CD1c-positive myeloid dendritic cell (primary cell): ENCODE measurements around the gene PIK3R1.
A peak's percentile ranks its signal among the peaks of the same experiment; 100 is the strongest.

Source experiments
- DNase-seq: peaks from one replicate; pipeline ENCODE4 v3.0.0-alpha.2; 2016; ENCODE audit errors: extremely low spot score

PIK3R1 gene

GRCh38 chr5:68271124-68271523 is 55.6 kb downstream of the PIK3R1 start:
- DNase-seq = no peak

DNA sequence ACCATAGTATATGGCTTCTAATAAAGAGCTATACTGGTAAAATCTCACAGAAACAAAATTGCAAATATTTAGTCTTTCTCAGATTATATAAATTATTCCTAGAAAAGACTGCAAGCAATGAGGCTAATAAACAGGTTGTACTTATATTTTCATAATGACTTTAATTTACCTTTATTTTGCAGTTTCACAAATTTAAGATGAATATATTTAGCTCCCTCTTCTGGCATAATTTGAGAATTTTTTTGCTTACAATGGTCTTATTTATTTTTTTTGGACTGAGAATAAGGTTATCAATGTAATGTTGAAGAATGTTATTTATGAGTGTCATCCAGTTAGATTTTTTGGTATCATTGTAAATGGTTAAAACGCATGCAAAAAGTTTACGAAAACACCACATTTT is 56.7 kb downstream of the PIK3R1 start:
- DNase-seq = peak; percentile 40

DNA sequence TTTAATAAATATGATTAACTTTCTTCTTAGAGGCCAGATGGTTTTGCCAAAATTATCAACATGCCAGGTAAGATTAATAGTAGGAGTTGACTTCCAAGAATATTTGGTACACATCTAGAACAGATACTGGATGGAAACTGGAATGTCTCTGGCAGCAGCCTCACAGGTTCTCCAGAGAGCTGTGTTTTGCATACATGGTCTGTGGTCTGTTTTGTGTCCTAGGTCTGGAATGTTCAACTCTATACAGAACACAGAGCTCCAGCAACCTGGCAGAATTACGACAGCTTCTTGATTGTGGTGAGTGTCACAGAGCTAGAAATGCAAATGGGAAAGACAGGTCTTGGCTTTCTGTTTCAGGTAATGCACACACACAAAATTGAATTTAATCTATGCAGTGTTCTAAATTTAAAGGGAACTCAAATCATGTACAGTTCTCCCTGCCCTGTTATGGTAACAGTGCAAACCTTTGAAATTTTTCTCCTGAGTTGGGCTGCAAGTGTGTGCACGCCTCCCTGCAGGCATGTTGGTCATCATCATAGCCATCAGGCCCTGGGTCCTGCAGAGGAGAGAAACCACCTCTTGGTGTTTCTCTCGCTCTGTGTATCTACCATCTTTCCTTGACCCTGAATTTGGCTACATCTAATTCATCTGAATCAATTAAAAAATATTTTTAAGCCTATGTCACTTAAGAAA is 58.3 kb downstream of the PIK3R1 start:
- no peak for DNase-seq

DNA sequence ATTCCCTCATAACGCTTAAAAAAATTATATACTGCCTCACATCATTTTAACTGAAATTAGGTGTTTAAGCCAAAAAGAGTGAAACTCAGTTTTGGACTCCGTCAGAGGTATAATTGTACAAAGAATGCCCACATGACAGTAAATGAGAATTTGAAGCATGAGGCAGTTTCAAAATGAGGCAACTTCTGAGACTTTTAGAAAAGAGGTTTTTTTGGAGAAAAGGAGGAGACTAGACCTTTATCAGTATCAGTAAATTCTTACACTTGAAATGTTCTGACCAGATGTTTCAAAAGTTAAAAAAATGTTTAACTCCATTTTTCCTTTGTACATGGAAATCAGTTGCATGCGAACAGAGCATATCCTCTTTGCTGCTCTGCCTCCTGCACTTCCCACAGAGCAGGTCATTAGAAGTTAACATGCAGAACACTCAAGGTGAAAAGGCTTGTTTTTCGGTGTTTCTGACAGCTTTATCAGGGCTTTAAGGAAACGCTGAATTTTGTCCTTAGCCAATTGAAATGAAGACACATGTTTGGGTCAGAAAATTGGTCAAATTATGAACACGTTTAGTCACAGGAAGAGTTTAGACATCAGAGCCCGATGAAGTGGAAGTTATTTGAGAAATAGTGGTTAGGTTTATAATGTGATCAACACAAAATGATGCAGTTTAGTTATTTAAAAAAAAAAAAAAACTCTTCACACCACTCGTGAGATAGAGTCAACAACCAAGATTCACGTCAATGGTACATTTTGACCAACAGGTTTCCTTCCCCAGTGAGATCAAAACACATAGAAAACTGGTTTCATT is 59.5 kb downstream of the PIK3R1 start:
- DNase-seq = no peak

DNA sequence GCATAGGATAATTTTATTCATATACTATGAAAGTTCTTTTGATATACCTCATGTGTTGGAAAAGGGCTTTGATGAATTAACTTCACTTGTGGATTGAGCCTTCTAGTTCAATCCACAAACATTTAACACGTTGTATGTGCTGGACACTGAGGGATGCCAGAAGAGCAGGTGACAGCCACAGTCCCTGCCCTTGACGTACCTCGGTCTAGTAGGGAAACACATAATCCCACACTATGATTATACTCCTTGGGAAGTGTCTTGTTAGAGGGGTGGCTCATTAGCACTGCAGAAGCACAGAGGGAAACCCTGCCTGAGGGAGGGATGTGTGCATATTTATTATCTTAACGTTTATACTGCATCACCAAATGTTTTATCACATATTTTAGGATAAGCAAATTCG is 61.2 kb downstream of the PIK3R1 start:
- no peak for DNase-seq

DNA sequence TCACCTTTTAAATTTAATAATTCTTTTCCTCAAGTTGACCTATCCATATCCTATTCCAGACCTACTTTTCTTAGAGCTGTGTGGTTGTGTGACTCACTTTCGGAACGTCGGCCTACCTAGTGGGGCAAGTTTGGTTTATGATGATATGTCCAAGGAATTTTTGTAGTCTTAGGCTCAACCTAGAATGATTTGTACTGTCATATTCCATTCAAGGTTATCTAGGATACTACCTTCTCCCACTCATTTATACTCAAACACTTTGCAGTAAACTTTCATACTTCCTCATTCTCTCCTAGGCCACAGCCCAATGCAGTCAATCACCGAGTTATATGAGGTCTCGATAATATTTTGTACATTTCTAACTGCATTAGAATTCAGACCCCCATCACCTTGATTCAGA is 61.9 kb downstream of the PIK3R1 start:
- no peak for DNase-seq

GRCh38 chr5:68279984-68280383 is 64.4 kb downstream of the PIK3R1 start:
- peak; percentile 49 for DNase-seq

DNA sequence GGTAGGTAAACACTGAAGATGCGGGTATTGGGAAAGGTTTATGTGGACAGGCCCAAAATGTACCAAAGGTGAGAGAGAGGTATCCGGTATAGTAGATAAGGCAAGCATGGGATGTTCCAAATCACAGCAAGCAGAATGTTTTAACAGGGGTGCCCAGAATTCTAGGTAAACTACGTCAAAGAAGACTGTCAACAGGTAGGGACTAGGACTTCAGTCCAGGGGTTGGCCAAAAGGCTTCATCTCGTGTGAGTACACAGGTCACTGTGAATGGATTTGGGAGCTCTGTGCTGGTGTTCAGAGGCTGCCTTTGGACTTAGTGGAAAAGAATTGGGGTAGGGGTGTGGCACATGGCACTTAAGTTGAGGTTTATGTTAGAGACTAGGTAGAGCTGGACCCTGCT is 66.4 kb downstream of the PIK3R1 start:
- DNase-seq = no peak

GRCh38 chr5:68283766-68284165 is 68.2 kb downstream of the PIK3R1 start:
- DNase-seq = no peak

GRCh38 chr5:68285075-68285840 is 69.7 kb downstream of the PIK3R1 start:
- DNase-seq = no peak

DNA sequence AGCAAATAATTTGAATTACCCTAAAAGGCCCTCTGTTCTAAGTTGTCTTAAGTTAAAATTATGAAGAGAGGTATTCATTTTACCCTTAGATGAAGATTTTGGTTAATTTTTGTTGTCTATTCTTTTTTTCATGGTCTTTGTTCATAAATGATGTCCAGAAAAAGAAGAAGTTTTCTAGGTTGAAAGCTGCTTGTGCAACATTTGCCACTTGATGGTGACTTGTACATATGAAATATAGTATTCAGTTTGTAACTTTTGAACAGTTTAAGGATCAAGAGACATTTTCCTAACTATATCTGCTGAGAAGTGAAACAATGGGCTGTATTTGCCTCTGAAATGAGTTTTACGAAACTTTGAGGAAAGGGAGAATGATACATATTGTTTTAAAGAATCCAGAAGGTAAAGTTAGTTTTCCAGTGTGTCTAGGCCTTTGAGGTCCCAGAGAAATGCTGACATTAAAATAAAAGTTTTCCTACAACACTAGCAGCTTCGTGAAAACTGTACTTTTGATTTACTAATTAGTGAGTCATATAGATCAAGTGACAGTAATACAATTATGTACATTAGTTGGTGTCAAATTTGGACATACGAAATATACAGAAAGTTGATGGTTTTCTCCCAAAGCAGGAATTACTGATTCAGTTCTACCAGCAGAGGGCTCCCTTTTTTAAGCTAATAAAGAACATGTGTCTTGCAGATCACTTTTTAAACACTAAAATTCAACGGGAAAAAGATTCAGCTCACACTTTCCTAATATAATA is 70.5 kb downstream of the PIK3R1 start:
- peak; percentile 73 for DNase-seq

GRCh38 chr5:68286612-68286912 is 71.0 kb downstream of the PIK3R1 start:
- no peak for DNase-seq

GRCh38 chr5:68287631-68287975 is 72.0 kb downstream of the PIK3R1 start:
- no peak for DNase-seq

DNA sequence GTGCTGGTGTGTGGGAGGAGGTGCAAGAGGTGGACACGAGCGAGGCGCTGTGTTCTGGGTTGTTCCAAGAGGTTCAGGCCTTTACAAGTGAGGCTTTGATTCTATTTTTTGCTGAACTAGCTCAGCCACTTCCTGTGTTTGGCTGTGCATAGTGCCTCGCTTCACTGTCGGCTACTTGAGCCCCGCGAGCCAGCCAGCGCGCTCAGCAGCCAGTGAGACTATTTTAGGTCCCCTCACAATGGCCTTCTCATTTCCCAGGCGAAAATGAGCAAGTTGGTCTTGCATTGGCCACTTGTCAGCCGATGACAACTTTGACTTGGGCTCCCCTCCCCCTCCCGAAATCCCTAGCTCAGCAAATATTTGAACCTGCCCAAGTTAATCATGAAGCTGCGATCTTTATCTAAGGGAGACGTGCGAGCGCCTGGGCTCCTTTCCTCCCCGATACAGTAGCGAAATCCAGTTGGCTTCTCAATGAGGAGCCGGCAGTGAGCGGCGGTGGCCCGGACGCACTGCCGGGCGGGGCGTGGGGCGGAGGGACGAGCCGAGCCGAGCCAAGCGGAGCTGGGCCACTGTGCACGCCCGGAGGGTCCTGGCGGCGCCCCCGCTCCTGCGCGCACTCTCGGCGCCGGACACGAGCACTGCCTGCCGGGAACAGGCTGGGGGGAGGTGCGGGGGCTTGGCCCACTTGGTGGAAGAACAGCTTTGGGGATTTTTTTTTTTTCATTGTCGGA is 72.6 kb downstream of the PIK3R1 start:
- DNase-seq = peak; percentile 17

DNA sequence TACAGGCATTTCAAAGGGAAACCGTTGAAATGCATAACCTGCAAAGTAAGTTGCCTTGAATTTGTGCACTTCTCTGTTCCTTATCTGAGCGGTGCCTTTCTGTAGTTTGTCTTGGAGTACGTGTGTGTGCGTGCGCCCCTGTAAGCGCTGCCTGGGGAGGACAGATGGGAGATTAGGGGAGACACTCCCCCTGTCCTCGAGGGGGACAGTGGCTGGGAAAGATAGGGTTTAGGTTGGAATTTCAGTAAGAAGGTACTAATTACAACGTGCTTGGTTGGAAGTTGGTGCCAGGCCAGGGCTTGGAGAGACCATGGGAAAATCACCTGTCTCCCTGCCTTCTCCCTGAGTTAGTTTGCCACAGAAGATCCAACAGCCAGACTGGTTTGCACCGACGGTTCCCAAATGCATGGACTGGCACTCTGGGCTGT is 73.2 kb downstream of the PIK3R1 start:
- no peak for DNase-seq

GRCh38 chr5:68289498-68289897 is 73.9 kb downstream of the PIK3R1 start:
- DNase-seq = no peak

DNA sequence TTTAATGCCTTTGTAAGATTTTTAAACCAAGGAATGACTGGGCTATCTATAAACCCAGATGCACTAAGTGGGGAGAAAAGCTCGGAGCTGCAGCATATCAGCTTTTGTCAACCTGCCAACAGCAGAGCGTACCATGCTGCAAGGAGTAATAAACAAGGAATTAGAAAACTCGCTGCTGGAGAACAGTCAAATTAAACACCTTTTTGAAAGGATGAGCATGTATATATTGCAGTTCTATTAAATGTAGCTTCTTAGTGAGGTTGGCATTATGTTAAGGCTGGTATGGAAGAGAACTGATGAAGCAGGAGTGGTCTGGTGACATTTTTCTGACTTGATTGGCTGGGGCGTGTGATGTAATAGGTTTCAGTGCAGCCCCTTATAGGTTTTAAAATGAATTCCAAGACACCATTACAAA is 74.7 kb downstream of the PIK3R1 start:
- DNase-seq = no peak

DNA sequence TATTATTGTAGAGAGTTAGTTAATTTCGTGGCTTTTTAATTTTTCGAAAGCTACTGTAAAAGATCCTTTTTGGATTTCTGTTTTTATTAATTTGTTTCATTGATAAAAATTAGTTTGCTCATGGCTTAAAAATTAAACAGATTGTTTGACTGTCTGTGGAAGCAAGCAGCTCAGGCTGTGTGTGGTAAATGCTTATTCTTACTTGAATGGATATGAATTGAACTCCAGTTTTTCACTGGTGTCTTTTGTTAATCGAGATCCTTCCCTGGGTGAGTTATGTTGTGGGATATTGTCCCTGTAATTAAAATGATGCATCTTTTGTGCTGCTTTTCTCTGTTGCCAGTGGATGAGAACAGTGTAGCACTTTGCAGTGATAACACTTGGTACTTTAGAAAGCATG is 75.3 kb downstream of the PIK3R1 start:
- DNase-seq = no peak

GRCh38 chr5:68292316-68292715 is 76.8 kb downstream of the PIK3R1 start:
- no peak for DNase-seq

GRCh38 chr5:68295772-68296171 is 80.2 kb downstream of the PIK3R1 start:
- DNase-seq = no peak

DNA sequence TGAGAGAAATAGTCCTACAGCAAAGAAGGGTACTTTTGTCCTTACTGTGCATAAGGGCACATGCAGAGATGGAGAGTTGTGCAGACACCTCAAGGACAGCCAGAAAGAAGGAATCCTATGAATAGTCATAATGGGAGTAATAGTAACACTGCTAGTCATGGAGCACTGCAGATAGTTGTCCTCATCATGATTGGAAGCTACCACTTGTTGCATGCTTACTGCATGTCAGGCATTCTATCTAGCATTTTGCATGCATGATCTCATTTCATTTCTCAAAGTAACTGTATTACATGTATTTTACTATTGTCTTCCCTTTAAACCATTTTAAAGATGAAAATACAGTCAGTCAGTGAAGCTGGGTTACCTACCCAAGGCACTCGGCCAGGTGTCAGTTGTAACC is 81.3 kb downstream of the PIK3R1 start:
- no peak for DNase-seq

- no peak for DNase-seq
Measured at GRCh38 chr5:68297656-68298055, 82.1 kb downstream of the PIK3R1 start.
